Measurements from ENCODE around the gene SPECC1L.

SPECC1L gene

GRCh38 chr22:24414523-24414922 lies 143.9 kb downstream of the SPECC1L start:
- no peak for DNase-seq (ENCODE audit: low read depth)

GRCh38 chr22:24414984-24415945 lies 144.6 kb downstream of the SPECC1L start:
- DNase-seq (ENCODE audit: low read depth): no peak

DNA sequence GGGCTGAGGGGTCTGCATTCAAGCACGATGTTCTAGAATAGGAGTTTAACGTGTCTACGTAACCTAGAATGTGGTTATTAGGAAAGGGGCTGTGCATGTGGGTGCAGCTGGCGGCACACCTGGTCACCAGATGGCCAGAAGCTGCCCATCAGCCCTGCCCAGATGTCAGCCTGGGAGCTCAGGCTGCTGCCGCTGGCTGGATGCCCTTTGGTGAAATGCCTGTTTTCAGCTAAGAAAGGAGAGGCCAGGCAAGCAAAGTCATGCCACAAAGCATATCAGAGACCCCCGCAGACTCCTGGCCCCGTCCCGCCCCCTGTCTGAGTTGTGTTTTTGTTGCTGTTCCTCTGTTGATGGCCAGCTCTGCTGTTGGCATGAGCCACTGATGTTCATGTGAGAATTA lies 145.5 kb downstream of the SPECC1L start:
- DNase-seq (ENCODE audit: low read depth): no peak

DNA sequence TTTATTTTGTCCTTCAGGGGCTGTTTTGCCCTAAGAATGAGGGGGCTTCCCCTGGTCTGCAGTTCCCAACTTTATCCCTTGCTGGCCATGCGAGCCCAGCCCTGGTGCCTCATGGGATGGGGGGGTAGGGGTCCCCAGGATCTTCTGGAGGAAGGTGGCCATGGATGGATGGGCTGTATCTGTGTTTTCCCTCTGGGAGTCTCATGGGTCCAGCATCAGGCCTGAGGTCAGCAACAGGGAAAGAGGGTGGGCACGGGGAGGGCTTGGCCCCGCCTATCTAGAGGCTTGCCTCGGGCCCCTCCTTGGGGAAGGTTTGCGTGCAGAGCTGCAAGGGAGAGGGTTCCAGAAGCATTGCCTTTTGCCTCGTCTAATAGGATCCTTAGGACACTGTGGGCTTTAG lies 146.0 kb downstream of the SPECC1L start:
- DNase-seq (ENCODE audit: low read depth): no peak

DNA sequence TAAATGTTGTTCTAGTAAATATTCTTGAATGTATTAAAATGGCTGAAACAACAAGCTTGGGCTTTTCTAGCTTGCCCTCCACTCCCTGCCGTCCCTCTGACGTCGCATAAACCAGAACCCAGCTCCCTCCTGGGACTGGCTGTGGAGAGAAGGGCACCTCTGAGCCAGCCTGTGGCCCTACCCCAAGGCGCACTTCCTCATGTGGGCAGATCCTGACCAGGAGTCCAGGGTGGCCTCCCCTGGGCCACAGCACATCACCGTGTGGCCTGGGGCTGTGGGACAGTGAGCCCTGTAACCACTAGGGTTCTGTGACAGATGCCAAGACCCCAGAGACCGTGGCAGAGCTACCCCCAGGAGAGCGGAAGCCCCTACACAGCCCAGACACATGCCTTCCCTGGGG lies 146.6 kb downstream of the SPECC1L start:
- DNase-seq (ENCODE audit: low read depth): no peak

GRCh38 chr22:24417901-24418641 lies 147.4 kb downstream of the SPECC1L start:
- no peak for DNase-seq (ENCODE audit: low read depth)

GRCh38 chr22:24418786-24419474 lies 148.3 kb downstream of the SPECC1L start:
- no peak for DNase-seq (ENCODE audit: low read depth)

DNA sequence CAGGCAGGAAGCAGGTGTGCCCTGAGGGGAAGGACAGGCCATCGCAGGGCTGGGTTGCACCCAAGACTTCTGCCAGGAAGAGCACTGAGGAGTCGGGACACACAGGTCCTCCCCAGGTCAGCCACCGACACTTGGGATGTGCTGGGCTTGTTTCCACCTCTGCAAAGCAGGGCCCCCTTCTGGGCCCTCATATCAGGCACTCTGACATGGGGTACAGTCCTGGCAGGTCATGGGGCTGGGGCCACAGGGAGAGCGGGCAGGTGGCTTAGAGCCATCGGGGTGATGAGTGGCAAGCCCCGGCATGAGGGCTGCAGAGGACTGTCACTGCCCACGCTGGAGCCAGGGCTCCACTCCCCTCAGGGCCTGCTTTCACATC lies 148.8 kb downstream of the SPECC1L start:
- DNase-seq (ENCODE audit: low read depth): no peak

- DNase-seq (ENCODE audit: low read depth): no peak
These were observed 149.7 kb downstream of the SPECC1L start for GRCh38 chr22:24420072-24420976.

DNA sequence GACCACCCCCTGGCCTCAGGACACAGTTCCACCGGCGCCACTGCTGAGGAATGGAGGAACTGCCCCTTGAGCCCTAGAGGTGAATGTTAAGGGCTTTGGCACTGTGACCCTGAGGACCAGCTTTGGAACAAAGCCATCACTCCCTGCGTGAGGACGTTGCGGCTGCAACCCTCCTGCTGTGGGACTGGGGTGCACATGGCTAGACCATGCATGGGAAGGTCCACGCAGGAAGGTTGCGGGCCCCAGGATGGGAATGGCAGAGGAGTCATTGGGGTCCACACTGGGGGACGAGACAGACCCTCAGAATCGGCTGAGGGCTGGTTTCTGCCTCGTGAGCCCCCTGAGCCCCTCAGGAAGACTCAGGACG lies 150.3 kb downstream of the SPECC1L start:
- DNase-seq (ENCODE audit: low read depth): no peak

GRCh38 chr22:24421428-24421931 lies 150.8 kb downstream of the SPECC1L start:
- no peak for DNase-seq (ENCODE audit: low read depth)

- DNase-seq (ENCODE audit: low read depth): no peak
These were observed 151.6 kb downstream of the SPECC1L start for GRCh38 chr22:24422102-24422665.

- DNase-seq (ENCODE audit: low read depth): no peak
These were observed 152.9 kb downstream of the SPECC1L start for GRCh38 chr22:24423519-24424000.

DNA sequence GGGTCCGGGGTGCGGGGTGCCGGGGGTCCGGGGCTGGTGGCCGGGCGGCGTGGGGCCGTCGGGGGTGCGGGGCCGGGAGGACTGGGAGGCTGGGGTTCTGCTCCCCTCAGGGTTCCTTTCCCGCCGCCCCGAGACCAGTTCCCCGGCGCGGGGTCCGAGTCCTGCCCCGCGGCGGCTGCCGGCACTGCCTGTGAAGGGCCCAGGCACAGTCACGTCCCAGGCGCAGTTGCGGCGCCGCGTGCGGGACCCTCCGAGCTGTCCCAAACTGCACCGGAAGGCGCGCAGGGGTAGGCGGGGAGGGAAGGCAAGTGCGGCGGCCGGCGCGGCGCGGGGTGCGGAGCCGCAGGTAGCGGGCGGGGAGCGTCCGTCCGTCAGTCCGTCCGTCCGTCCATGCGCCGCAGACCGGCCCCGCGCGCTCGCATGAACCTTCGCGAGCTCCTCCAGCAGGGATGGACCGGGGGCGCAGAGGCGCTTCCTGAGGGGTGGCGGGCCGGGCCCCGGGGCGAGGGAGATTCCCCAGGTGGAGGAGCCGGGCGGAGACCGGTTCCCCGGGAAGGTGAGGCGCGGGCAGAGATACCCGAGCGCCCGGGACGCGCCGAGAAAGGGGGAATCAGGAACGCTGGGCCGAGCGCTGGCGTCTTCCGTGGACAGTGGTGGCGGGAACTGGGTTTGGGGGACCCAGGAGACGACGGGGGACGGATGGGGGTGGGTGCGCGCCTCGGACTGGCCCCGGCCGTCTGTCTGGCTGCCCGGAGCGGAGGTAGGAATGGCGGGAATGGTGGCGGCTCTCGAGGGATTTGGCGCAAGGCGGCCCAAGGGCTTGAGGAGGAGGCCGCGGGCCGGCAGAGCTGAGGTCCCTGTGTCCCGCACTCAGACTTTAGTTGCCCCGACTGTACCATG lies 153.6 kb downstream of the SPECC1L start:
- DNase-seq (ENCODE audit: low read depth): no peak

DNA sequence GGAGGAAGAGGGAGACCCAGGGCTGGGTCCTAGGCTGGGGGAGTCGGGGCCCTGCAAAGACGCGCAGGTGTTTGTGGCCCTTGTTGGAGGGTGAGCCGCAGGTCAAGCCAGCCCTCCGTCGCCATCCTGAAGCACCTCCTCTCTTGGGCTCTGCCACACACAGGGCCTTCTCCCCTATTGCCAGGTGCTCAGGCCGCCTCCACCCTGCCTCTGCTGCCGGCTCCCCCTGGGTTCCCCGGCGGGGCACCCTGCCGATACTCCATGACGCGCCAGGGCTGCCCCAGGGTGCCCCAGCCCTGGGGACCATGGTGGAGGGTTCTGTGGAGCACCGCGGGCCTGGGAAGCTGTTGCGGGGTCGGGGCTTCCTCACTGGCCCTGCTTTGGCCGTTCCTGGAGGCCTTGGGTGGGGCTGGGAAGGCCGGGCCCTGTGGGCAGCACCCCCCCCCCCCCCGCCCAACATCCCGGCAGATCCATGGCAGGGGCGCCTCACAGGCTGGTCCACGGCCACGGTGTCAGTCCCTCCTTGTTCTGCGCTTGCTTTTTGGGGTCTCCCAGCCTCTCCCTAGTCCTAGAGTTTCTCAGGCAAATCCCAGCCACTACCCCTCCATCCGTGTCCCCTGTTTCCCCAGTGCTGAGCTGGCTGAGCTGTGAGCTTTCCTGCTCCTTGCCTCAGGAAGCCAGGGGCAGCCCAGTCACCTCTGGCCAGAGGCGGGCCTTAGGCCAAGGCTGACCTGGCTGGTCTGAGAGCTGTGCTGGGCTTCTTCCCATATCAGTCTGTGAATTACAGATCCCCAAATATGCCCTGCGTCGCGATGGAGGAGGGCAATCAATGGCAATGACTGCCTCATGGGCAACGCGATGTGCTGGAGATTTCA lies 154.5 kb downstream of the SPECC1L start:
- no peak for DNase-seq (ENCODE audit: low read depth)

- no peak for DNase-seq (ENCODE audit: low read depth)
These were observed 155.8 kb downstream of the SPECC1L start for GRCh38 chr22:24426436-24426835.

DNA sequence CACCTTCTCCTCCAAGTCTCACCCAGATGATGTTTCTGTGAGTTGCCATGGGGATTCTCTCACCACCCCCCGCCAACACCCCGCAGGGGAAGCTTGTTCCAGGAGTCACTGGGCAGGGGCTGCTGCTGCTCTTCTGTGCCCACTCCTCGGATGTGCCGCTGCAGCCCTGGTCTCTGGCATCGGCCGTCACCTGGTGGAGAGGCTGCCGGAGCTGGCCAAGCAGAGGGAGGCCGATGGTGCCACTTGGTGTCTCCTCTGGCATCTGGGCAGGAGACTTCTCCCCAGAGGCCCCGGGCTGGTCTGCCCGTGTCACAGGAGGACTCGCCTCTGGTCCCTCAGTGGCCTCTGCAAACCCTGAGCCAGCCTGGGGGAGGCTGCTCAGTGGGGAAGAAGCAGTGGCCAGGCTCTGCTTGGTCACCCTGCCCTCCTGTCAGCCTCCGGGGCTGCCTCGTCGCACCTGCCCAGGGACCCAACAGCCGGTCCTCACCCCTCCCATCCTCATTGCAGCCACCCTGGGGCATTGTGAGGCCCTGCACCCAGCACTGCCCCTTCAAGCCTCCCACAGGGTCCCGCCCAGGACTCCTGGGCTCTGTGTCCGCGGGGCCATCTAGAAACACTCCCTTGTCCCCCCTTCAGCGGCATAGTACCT lies 156.3 kb downstream of the SPECC1L start:
- no peak for DNase-seq (ENCODE audit: low read depth)

DNA sequence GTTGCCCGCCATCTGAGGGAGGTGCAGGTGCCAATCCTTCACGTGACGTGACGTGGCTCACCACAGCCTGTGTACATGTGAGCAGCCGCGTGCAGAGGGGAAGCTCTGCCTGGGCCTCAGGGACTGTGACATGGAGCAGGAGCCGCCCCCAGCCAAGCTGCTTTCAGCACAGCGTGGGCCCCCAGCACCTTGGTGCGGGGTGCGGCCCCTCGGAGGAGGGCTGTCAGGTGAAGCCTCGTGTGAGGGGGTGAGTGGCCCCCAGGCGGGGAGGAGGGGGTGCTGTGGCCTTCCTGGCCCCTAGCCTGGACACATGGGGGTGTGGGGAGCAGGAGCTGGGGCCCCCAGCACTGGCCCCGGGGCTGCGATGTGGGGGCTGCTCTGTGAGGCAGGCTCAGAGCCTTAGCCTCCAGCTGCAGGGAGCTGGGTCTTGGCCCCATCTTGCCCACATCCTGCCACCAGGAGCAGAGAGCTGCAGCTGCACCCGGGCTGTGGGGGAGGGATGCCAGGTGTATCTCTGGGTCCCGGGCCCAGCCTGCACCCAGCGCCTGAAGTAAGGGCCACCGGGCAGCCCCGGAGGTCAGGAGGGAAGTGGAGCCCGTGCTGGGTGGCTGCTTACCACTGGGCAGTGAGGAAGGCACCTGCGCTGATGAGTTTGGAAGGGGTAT lies 157.0 kb downstream of the SPECC1L start, which contains the start of gene ADORA2A:
TSS of gene ADORA2A (plus strand) at position 100 of the 665 bp plus-strand sequence. CDS start 5,806 bp downstream, outside the sequence.
- DNase-seq (ENCODE audit: low read depth): no peak
